Fibroblast of lung (primary cell): ENCODE data around the gene PSMC3IP. TPM values are rescaled to one million over a fixed set of nuclear protein-coding genes. Genes with fewer than 3 reads are reported as not detected.
A peak's percentile ranks its signal among the peaks of the same experiment; 100 is the strongest.

Experiments used
- DNase-seq, 2 donors: peaks; one replicate each; pipeline versions ENCODE4 v3.0.0 to v3.0.0-alpha.2; 2010; ENCODE audit warnings: low read depth in 2 of 2
- H2AFZ ChIP-seq: 2 replicates; pipeline ENCODE4 v1.5.1; 2012; ENCODE audit warnings: low read length, control low read depth, inconsistent platforms
- H3K27ac ChIP-seq: 2 replicates; pipeline ENCODE4 v1.5.1; 2011; ENCODE audit warnings: low read length, control low read depth; ENCODE audit not compliant: insufficient read depth
- H3K27me3 ChIP-seq: 2 replicates; pipeline ENCODE4 v1.5.1; 2011; ENCODE audit warnings: mild to moderate bottlenecking, low read length; ENCODE audit not compliant: control insufficient read depth, insufficient read depth
- H3K36me3 ChIP-seq: 2 replicates; pipeline ENCODE4 v1.5.1; 2011; ENCODE audit warnings: low read length; ENCODE audit not compliant: control insufficient read depth, insufficient read depth
- H3K4me1 ChIP-seq: 2 replicates; pipeline ENCODE4 v1.5.1; 2011; ENCODE audit warnings: low read length; ENCODE audit not compliant: control insufficient read depth, insufficient read depth; ENCODE audit errors: extremely low read depth
- H3K4me2 ChIP-seq: 2 replicates; pipeline ENCODE4 v1.5.1; 2011; ENCODE audit warnings: low read length, control low read depth; ENCODE audit not compliant: insufficient read depth; ENCODE audit errors: extremely low read depth
- H3K4me3 ChIP-seq, 4 experiments: fragments of 200-600 bp in 1 of 4; sonication (generic) in 1 of 4; replicated peaks in 1 of 4; 2 replicates each; pipeline ENCODE4 v1.5.1; 2011 to 2016; ENCODE audit warnings: low read length in 4 of 4, low read depth in 3 of 4, mild to moderate bottlenecking in 3 of 4, control low read depth in 2 of 4, inconsistent platforms in 1 of 4, mixed read lengths in 1 of 4; ENCODE audit not compliant: insufficient read depth in 1 of 4; ENCODE audit errors: control extremely low read depth in 1 of 4
- H3K79me2 ChIP-seq: 2 replicates; pipeline ENCODE4 v1.5.1; 2012; ENCODE audit warnings: mild to moderate bottlenecking, low read length, inconsistent platforms; ENCODE audit not compliant: control insufficient read depth, insufficient read depth
- H3K9ac ChIP-seq: 2 replicates; pipeline ENCODE4 v1.5.1; 2011; ENCODE audit warnings: mild to moderate bottlenecking, low read length, control low read depth; ENCODE audit not compliant: insufficient read depth
- H3K9me3 ChIP-seq: 2 replicates; pipeline ENCODE4 v1.5.1; 2012; ENCODE audit warnings: low read depth, low read length; ENCODE audit not compliant: control insufficient read depth, insufficient read depth
- H4K20me1 ChIP-seq: 2 replicates; pipeline ENCODE4 v1.5.1; 2011; ENCODE audit warnings: low read length; ENCODE audit not compliant: control insufficient read depth, insufficient read depth; ENCODE audit errors: extremely low read depth
- EZH2 ChIP-seq: IDR thresholded peaks from 2 replicates; pipeline ENCODE4 v1.5.1; 2012; ENCODE audit warnings: low read length, control low read depth, mild to moderate bottlenecking; ENCODE audit errors: missing control alignments
- polyA plus RNA-seq, 2 donors: library from polyadenylated mRNA; depleted of rRNA in 1 of 2; stranded (reverse) in 1 of 2; unstranded in 1 of 2; fragments of >200 nt; gene quantifications; 2 replicates each; pipeline ENCODE4 v1.2.1, GENCODE V29; 2011 to 2012; ENCODE audit warnings: missing spikeins in 1 of 2
- total RNA-seq: library from RNA; depleted of rRNA; stranded (reverse); fragments of >200 nt; gene quantifications from 2 replicates; pipeline ENCODE4 v1.2.1, GENCODE V29; 2014
- TF ChIP-seq, protein P1 (sequence below), 2 donors: IDR thresholded peaks in 1 of 2; conservative IDR thresholded peaks in 1 of 2; 1 replicate in 1 of 2; 2 replicates in 1 of 2; pipeline ENCODE4 v1.5.1; 2011 to 2012; ENCODE audit warnings: low read length in 2 of 2, control low read depth in 1 of 2, inconsistent platforms in 1 of 2, low read depth in 1 of 2, mild to moderate bottlenecking in 1 of 2

Gene PSMC3IP
- total and polyA plus RNA-seq, 2 donors (not counting 1 experiment from before 2014, with no cell fraction given) = 4.6 to 8.0 TPM

DNA sequence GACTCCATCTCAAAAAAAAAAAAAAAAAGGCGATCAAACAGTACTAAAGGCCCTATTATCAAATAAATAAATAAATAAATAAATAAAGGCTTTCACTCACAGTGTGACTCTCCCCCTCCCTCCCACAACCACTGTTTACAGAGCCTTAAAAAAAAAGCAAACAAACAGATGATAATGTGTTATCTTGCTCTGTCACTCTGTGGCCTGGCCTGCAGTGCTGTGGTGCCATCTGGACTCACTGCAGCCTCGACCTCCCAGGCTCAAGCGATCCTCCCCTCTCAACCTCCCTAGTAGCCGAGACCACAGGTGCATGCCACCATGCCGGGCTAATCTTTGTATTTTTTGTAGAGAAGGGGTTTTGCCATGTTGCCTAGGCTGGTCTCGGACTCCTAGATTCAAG lies 49.6 kb downstream of the PSMC3IP start:
- Histone ChIP-seq H3K36me3 (peaks cover 3% of the 10 kb centered on the region), H3K9ac (no peak overlapping the region), H3K4me1 (peaks cover 11% of the 10 kb centered on the region), H3K9me3 (no peaks in the 10 kb centered on the region), H3K79me2 (no peaks in the 10 kb centered on the region), H2AFZ (no peak overlapping the region), H3K4me3 (no peak overlapping the region), H3K27me3 (no peaks in the 10 kb centered on the region), H3K4me2 (no peak overlapping the region), H3K27ac (no peak overlapping the region), H4K20me1 (no peaks in the 10 kb centered on the region)
- no peak for TF ChIP-seq EZH2
- TF ChIP-seq, protein P1, sequence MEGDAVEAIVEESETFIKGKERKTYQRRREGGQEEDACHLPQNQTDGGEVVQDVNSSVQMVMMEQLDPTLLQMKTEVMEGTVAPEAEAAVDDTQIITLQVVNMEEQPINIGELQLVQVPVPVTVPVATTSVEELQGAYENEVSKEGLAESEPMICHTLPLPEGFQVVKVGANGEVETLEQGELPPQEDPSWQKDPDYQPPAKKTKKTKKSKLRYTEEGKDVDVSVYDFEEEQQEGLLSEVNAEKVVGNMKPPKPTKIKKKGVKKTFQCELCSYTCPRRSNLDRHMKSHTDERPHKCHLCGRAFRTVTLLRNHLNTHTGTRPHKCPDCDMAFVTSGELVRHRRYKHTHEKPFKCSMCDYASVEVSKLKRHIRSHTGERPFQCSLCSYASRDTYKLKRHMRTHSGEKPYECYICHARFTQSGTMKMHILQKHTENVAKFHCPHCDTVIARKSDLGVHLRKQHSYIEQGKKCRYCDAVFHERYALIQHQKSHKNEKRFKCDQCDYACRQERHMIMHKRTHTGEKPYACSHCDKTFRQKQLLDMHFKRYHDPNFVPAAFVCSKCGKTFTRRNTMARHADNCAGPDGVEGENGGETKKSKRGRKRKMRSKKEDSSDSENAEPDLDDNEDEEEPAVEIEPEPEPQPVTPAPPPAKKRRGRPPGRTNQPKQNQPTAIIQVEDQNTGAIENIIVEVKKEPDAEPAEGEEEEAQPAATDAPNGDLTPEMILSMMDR (conservative IDR thresholded peaks at IDR 0.05 in 1 of 2, IDR thresholded peaks at IDR 0.05 in 1 of 2; ENCODE audit: low read depth in 1 of 2, low read length in 2 of 2) = no peak
- no peak for DNase-seq

DNA sequence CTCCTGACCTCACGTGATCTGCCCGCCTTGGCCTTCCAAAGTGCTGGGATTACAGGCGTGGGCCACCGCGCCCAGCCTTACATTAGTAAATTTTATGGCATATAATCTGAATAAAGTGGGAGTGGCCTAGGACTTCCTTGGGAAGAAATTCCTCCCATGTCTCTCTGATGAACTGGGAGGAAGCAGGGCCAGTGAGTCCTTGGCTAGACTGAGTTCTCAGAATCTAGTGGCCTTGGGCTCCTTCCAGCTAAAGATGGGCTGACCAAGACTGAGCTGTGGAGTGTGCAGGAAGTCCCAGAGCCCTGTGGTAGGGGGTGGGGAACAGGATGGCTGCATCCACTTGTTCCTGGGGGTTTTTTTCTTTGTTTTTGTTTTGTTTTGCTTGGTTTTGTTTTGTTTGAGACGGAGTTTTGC lies 51.5 kb downstream of the PSMC3IP start:
- H3K4me3 ChIP-seq = no peak overlapping the region
- TF ChIP-seq, protein P1 (conservative IDR thresholded peaks at IDR 0.05 in 1 of 2, IDR thresholded peaks at IDR 0.05 in 1 of 2; ENCODE audit: low read depth in 1 of 2, low read length in 2 of 2) = no peak
- TF ChIP-seq EZH2 = no peak
- H3K4me1 ChIP-seq = peaks cover 28% of the 10 kb centered on the region
- H3K4me2 ChIP-seq = no peak overlapping the region
- H3K9me3 ChIP-seq = no peaks in the 10 kb centered on the region
- peaks cover 6% of the 10 kb centered on the region for H3K36me3 ChIP-seq
- no peak overlapping the region for H3K9ac ChIP-seq
- H4K20me1 ChIP-seq = no peaks in the 10 kb centered on the region
- H2AFZ ChIP-seq = no peak overlapping the region
- H3K27me3 ChIP-seq = no peaks in the 10 kb centered on the region
- peak; percentile 21 to 77 for DNase-seq
- H3K79me2 ChIP-seq = no peaks in the 10 kb centered on the region
- H3K27ac ChIP-seq = peak overlapping the region; percentile 44

DNA sequence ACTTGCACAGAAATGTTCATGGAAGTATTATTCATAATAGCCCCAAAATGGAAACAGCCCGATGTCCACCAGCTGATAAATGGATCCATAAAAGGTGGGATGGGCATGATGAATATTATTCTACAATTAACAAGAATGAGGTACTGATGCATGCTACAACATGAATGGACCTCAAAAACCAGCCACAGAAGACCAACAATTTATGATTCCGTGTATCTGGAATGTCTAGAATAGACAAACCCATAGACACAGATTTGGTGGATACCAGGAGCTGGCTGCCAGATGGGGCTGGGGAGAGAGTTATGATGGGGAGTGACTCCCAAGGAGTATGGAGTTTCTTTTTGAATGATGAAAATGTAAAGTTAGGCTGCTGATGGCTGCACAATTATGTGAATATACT lies 52.3 kb downstream of the PSMC3IP start:
- H3K36me3 ChIP-seq = peaks cover 6% of the 10 kb centered on the region
- H3K79me2 ChIP-seq = no peaks in the 10 kb centered on the region
- peak in 1 of 2 donors; percentile 95 for DNase-seq
- no peak for TF ChIP-seq EZH2
- TF ChIP-seq, protein P1 (conservative IDR thresholded peaks at IDR 0.05 in 1 of 2, IDR thresholded peaks at IDR 0.05 in 1 of 2; ENCODE audit: low read depth in 1 of 2, low read length in 2 of 2) = no peak
- no peak overlapping the region for H3K4me3 ChIP-seq
- peaks cover 35% of the 10 kb centered on the region for H3K4me1 ChIP-seq
- peak overlapping the region; percentile 44 for H3K27ac ChIP-seq
- no peaks in the 10 kb centered on the region for H3K9me3 ChIP-seq
- H2AFZ ChIP-seq = no peak overlapping the region
- H3K4me2 ChIP-seq = no peak overlapping the region
- no peak overlapping the region for H3K9ac ChIP-seq
- H3K27me3 ChIP-seq = no peaks in the 10 kb centered on the region
- no peaks in the 10 kb centered on the region for H4K20me1 ChIP-seq
